8988T (cell line): ENCODE data around the gene ARHGAP6.

ENCODE experiments used
- DNase-seq: peaks from one replicate; pipeline ENCODE4 v3.0.0; 2011

Gene ARHGAP6, protein sequence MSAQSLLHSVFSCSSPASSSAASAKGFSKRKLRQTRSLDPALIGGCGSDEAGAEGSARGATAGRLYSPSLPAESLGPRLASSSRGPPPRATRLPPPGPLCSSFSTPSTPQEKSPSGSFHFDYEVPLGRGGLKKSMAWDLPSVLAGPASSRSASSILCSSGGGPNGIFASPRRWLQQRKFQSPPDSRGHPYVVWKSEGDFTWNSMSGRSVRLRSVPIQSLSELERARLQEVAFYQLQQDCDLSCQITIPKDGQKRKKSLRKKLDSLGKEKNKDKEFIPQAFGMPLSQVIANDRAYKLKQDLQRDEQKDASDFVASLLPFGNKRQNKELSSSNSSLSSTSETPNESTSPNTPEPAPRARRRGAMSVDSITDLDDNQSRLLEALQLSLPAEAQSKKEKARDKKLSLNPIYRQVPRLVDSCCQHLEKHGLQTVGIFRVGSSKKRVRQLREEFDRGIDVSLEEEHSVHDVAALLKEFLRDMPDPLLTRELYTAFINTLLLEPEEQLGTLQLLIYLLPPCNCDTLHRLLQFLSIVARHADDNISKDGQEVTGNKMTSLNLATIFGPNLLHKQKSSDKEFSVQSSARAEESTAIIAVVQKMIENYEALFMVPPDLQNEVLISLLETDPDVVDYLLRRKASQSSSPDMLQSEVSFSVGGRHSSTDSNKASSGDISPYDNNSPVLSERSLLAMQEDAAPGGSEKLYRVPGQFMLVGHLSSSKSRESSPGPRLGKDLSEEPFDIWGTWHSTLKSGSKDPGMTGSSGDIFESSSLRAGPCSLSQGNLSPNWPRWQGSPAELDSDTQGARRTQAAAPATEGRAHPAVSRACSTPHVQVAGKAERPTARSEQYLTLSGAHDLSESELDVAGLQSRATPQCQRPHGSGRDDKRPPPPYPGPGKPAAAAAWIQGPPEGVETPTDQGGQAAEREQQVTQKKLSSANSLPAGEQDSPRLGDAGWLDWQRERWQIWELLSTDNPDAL (N-terminal part only)

DNA sequence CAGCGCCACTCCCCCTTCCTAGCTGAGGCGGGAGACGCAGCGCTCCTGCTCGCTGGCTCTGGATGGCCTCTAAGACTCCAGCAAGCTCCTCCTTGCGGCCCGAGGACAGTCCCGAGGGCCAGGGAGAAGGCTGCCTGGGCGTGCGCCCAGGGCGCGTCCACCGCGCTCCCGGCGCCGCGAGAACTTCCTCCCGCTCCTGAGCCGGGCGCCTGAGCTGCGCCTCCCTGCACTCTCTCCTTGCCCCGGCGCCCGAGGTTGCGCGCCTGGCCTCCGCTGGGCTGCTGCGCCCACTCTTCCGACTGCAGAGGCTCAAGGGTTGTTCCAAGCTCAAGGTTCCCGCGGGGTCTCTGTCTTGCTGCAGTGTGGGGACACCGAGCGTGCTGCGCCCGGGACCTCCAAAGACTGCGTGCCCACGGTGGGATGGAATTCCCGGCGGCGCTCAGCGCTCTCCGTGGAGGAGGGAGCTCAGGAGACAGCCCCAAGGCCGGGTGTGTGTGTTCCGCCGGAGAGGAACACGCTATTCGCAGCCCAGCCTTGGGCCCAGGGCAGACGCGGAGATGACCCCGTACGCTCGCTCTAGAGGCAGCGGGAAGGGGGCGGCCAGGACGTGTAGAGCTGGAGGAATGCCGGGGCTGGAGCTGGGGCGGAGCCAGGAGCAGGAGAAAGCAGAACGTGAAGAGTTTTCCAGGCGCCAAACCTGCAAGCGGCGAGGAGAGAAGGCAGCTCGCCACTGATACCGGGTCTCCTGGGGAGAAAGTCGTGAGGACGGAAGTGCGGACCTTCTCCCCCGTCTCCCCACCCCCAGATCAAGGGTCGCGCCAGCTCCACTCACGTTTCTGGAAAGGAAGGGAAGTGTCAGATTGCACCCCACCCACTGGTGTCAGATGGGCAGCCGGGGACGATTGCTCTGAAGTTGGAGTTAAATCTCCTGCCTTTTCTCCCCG, at the start of gene ARHGAP6:
Gene ARHGAP6, minus strand, starts transcription at position 753 of the 944 bp plus-strand sequence. CDS start 1,092 bp downstream, outside the sequence.
- DNase-seq = peak; percentile 16

DNA sequence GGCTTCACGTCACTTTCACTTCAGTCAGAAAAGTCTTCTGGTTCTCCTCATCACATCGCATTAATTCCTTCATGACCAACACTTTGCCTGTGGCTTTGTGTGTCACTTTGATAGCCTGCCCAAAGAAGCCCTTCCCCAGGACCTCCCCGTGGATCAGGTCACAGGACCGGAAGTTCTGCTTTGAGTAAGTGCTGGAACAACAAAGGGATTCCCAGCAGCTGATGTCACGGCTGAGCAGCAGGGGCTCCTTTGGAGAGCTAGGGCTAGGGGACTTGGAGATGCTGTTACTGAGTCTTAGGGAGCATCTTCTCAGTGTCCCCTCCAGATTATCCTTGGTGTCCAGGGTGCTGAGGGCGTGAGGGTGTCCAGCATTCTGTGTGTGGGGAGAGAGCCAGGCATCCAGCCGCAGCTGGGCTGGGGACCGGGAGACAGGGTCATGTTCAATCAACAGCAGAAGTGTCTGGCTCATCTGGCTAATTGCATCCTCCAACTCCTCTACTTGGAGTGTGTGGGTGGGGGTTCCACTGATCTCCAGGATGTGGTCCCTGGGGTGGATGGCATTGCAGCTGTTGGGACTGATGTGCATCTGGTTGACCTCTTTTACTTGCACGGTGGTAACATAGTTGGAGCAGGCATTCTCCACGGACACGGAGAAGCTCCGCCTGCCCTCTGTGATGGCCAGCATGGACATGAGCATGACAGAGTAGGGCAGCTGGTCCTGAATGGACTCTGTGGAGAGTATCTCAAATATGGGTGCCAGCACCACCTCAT, 39.2 kb upstream of the ARHGAP6 start:
- no peak for DNase-seq

- no peak for DNase-seq
Measured at GRCh38 chrX:11703855-11704254, 38.1 kb upstream of the ARHGAP6 start.

- no peak for DNase-seq
Measured at GRCh38 chrX:11702965-11703631, 37.4 kb upstream of the ARHGAP6 start.

DNA sequence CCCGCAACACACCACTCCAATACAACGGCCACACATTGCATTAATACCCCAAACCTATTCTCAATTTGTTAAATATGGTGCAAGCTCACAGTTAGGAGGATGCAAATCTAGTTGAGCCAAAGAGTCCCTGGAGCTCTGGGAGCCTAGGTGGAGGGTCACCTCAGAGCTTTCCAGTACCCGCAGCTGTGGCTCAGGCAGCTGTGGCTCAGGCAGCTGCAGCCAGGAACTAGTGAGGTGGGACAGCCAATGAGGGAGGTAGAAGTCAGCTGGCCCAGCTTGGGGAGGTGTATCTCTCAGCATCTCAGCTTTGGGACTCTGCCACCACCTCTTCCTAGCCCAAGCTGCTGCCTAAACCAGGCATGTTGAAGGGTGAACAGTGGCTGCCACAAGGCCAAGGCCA, 36.7 kb upstream of the ARHGAP6 start:
- no peak for DNase-seq

- DNase-seq = no peak
Measured at GRCh38 chrX:11698702-11699101, 33.0 kb upstream of the ARHGAP6 start.

DNA sequence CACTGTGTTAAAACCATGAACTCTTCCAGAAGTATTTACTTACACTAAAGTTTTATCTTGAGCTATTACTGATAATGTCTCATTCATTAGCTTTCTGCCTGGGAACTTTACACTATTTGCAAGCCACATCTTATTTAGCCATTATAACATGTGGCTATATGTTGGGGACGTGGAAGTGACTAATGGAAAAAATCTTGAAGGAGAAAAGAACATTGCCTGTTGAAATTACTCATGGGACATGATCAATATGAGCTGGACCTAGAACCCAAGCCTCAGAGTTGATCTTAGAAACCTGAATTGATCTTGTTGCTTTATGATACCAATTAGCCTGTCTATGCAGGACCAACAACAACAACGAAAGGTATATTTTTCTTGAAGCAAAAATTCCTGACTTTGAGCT, 22.5 kb upstream of the ARHGAP6 start:
- no peak for DNase-seq

GRCh38 chrX:11687157-11687556, 21.4 kb upstream of the ARHGAP6 start:
- DNase-seq = no peak

GRCh38 chrX:11683057-11683456, 17.3 kb upstream of the ARHGAP6 start:
- DNase-seq = no peak

DNA sequence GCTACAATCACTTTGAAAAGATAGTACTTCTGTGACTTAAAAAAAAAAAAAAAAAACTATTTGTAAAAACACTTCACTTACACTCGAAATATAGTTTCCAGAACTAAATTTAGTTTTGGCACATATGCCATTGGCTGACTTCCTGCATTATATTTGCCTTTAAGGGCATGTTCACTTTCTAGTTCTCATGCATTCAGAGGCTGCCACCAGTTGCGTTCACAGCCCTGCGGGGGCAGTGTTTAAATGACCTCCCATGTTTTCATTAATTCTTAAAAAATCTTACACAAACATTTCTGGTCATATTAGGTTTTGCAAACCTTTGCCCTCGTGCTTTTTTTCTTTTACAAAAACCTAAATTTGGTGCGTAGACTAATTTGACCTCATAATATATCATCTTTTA, 12.4 kb upstream of the ARHGAP6 start:
- no peak for DNase-seq

GRCh38 chrX:11672213-11672612, 6.5 kb upstream of the ARHGAP6 start:
- DNase-seq = no peak

DNA sequence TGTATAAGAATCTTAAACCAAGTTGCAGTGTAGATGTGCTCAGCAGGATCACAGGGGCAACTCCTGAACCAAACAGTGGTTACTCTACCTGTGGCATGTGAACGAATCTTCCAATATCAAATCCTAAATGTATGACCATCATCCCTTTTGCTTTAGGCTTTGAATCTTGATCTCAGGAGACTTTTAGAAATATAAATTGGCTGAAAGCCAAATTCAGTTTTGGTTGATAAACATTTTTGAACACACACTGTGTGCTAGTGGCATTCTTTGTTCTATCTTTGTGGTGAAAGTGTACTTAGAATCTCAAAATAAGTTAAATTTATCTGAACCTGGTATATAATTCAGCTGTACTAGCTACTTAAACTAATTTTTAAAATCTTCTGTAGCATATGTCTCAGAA, 4.6 kb upstream of the ARHGAP6 start:
- DNase-seq = no peak

GRCh38 chrX:11666952-11667685, 1.4 kb upstream of the ARHGAP6 start:
- DNase-seq = no peak

- peak; percentile 13 for DNase-seq
Measured at GRCh38 chrX:11666164-11666563, 444 bp upstream of the ARHGAP6 start.

DNA sequence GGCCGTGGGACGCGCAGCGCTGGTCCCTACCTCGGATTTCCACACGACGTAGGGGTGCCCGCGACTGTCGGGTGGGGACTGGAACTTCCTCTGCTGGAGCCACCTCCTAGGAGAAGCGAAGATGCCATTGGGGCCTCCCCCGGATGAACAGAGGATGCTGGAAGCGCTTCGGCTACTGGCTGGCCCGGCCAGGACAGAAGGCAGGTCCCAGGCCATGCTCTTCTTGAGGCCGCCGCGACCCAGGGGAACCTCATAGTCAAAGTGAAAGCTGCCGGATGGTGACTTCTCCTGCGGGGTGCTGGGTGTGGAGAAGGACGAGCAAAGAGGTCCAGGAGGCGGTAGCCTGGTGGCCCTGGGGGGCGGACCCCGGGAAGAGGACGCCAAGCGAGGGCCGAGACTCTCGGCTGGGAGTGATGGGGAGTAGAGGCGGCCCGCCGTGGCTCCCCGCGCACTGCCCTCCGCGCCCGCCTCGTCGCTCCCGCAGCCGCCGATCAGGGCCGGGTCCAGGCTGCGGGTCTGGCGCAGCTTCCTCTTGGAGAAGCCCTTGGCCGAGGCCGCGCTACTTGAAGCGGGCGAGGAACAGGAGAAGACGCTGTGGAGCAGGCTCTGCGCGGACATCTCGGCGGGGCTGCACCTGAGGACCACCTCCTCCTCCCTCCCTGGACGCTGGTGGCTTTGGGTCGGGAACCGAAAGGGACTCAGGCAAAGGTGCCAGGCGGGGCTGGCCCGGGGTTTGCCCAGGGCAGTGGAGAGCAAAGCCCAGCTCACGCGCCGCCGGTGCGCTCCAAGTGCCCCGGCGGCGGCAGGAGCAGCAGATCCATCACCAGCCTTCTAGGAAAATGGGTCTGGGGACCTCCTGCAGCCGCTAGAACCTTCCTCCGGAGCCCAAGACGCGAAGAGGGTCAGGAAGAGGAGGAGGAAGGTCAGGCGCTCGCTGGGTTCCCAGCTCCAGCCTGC, 1.2 kb downstream of the ARHGAP6 start:
- no peak for DNase-seq

- DNase-seq = no peak
Measured at GRCh38 chrX:11663875-11664210, 1.9 kb downstream of the ARHGAP6 start.

- no peak for DNase-seq
Measured at GRCh38 chrX:11655282-11656015, 10.3 kb downstream of the ARHGAP6 start.

DNA sequence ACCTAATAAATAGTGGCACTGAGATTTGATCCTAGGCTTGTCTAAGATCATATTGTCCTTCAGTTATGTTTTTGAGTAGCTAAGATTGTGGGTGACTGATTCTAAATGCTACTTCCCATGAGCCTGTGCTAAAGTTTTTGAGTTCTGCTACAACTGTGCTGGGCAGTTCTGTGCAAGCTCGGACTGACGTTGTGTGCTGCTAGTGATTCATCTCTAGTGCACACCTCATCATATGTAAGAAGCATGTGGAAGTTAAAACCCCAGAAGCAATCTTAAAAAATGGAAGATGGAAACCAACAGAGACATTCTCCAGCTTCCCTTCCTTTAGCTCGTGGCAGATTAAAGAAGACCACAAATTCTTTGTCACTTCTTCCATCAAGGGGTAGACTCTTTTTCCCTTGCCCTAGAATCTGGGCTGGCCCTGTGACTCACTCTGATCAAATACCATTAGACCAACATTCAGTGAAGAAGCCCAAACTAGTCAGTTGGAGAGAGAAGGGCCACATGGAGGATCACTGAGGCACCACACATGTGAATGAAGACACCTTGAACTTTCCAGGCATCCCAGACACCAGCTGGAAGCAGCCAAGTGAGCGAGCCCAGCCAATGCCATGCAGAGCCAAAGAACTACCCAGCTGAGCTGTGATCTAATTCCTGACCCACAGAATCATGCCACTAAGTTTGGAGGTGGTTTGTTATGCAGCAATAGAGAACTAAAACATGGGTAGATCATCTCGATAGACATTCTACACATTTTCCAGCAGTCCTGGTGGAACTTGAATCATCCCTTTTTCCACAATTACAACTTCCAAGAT, 16.8 kb downstream of the ARHGAP6 start:
- no peak for DNase-seq
